GM18870 (cell line): ENCODE data around the gene MBL2.
A peak's percentile ranks its signal among the peaks of the same experiment; 100 is the strongest.

Experiments used
- ATAC-seq: cut with Tn5 transposase; IDR thresholded peaks from one replicate; pipeline ENCODE4 v1.9.1; 2021; ENCODE audit warnings: moderate library complexity; ENCODE audit not compliant: unreplicated experiment

Gene MBL2

GRCh38 chr10:52774182-52774581, 1.6 kb upstream of the MBL2 start:
- ATAC-seq, result no peak

- no peak for ATAC-seq
Measured at GRCh38 chr10:52771534-52772445, 794 bp downstream of the MBL2 start.

- no peak for ATAC-seq
Measured at GRCh38 chr10:52770904-52771303, 1.7 kb downstream of the MBL2 start.

- ATAC-seq, result no peak
Measured at GRCh38 chr10:52769966-52770365, 2.6 kb downstream of the MBL2 start.

GRCh38 chr10:52768001-52768532, 4.5 kb downstream of the MBL2 start:
- no peak for ATAC-seq

- ATAC-seq, result no peak
Measured at GRCh38 chr10:52762088-52762487, 10.5 kb downstream of the MBL2 start.

GRCh38 chr10:52759154-52759553, 13.4 kb downstream of the MBL2 start:
- no peak for ATAC-seq

- ATAC-seq, result no peak
Measured at GRCh38 chr10:52758406-52758805, 14.2 kb downstream of the MBL2 start.

- no peak for ATAC-seq
Measured at GRCh38 chr10:52757773-52758172, 14.8 kb downstream of the MBL2 start.

- ATAC-seq, result no peak
Measured at GRCh38 chr10:52756966-52757365, 15.6 kb downstream of the MBL2 start.

GRCh38 chr10:52756295-52756694, 16.3 kb downstream of the MBL2 start:
- no peak for ATAC-seq

- ATAC-seq, result no peak
Measured at GRCh38 chr10:52755297-52756062, 17.1 kb downstream of the MBL2 start.

GRCh38 chr10:52752801-52753445, 19.7 kb downstream of the MBL2 start:
- ATAC-seq, result peak; percentile 46

GRCh38 chr10:52752261-52752660, 20.3 kb downstream of the MBL2 start:
- ATAC-seq, result no peak

GRCh38 chr10:52751337-52751736, 21.2 kb downstream of the MBL2 start:
- no peak for ATAC-seq

GRCh38 chr10:52750629-52751028, 22.0 kb downstream of the MBL2 start:
- ATAC-seq, result no peak

- no peak for ATAC-seq
Measured at GRCh38 chr10:52747694-52748093, 24.9 kb downstream of the MBL2 start.

GRCh38 chr10:52746169-52746568, 26.4 kb downstream of the MBL2 start:
- no peak for ATAC-seq

- ATAC-seq, result no peak
Measured at GRCh38 chr10:52744057-52744805, 28.4 kb downstream of the MBL2 start.

GRCh38 chr10:52742731-52743130, 29.9 kb downstream of the MBL2 start:
- no peak for ATAC-seq

- no peak for ATAC-seq
Measured at GRCh38 chr10:52741851-52742250, 30.7 kb downstream of the MBL2 start.
